HAP-1 (cell line): ENCODE measurements around the gene MCC.
"Not testable (repeated sequence)": the region's sequence is repeated elsewhere in the genome, so short reads cannot be mapped to it uniquely, and the experiment has no call there.

Source experiments
- DNase-seq, 2 experiments: peaks; one replicate each; pipeline ENCODE4 v3.0.0-alpha.2; 2016 to 2020; ENCODE audit warnings: low spot score in 2 of 2
- H3K27me3 ChIP-seq: fragments of 250-450 bp; sonication (Bioruptor Pico); 2 replicates; pipeline ENCODE4 v1.5.1; 2020; ENCODE audit warnings: low read depth, mild to moderate bottlenecking, moderate library complexity
- H3K36me3 ChIP-seq: fragments of 250-450 bp; sonication (Bioruptor Pico); replicated peaks from 2 replicates; pipeline ENCODE4 v1.5.1; 2020; ENCODE audit warnings: mild to moderate bottlenecking
- H3K4me1 ChIP-seq: fragments of 250-450 bp; sonication (Bioruptor Pico); 2 replicates; pipeline ENCODE4 v1.5.1; 2020; ENCODE audit warnings: mild to moderate bottlenecking
- H3K4me3 ChIP-seq: fragments of 250-450 bp; sonication (Bioruptor Pico); 2 replicates; pipeline ENCODE4 v1.5.1; 2020; ENCODE audit warnings: mild to moderate bottlenecking, moderate library complexity
- H3K9me3 ChIP-seq: fragments of 250-450 bp; sonication (Bioruptor Pico); 2 replicates; pipeline ENCODE4 v1.5.1; 2020; ENCODE audit warnings: mild to moderate bottlenecking, moderate library complexity
- in situ Hi-C: fragments of 300-500 bp; cut with MboI; formaldehyde crosslinking; loops from 3 replicates; pipeline ENCODE4 v1.14.3; 2020; ENCODE audit warnings: low sequenced_read_pairs, inconsistent platforms, mixed read lengths

Gene MCC

GRCh38 chr5:113474100-113474728 is 14.0 kb downstream of the MCC start:
- Histone ChIP-seq H3K4me1 (no peaks in the 10 kb centered on the region), H3K27me3 (no peaks in the 10 kb centered on the region), H3K4me3 (no peak overlapping the region), H3K36me3 (no peaks in the 10 kb centered on the region), H3K9me3 (no peaks in the 10 kb centered on the region; the same call in 1 of the 2 replicates)
- in situ Hi-C loops = no loop called here
- no peak for DNase-seq

- Histone ChIP-seq H3K27me3 (no peaks in the 10 kb centered on the region), H3K36me3 (no peaks in the 10 kb centered on the region), H3K9me3 (no peaks in the 10 kb centered on the region), H3K4me3 (no peak overlapping the region), H3K4me1 (no peaks in the 10 kb centered on the region)
- in situ Hi-C loops = no loop called here
- no peak for DNase-seq
Measured at GRCh38 chr5:113463032-113463431, 25.2 kb downstream of the MCC start.

- in situ Hi-C loops = not testable (repeated sequence)
Measured at GRCh38 chr5:113457106-113457505, 31.1 kb downstream of the MCC start.

GRCh38 chr5:113452941-113453340 is 35.3 kb downstream of the MCC start:
- no peaks in the 10 kb centered on the region for H3K4me1 ChIP-seq
- no peaks in the 10 kb centered on the region for H3K36me3 ChIP-seq
- H3K4me3 ChIP-seq = no peak overlapping the region
- no peaks in the 10 kb centered on the region for H3K27me3 ChIP-seq
- no peak for DNase-seq
- no peaks in the 10 kb centered on the region for H3K9me3 ChIP-seq
- in situ Hi-C loops = no loop called here

More at GRCh38 chr5:113457106-113457505, 31.1 kb downstream of the MCC start:
- H3K4me3 ChIP-seq, H3K9me3 ChIP-seq, H3K4me1 ChIP-seq, DNase-seq, H3K27me3 ChIP-seq, H3K36me3 ChIP-seq: not testable (repeated sequence)

- DNase-seq = no peak
- H3K36me3 ChIP-seq = no peaks in the 10 kb centered on the region
- H3K4me3 ChIP-seq = no peak overlapping the region
- H3K27me3 ChIP-seq = no peaks in the 10 kb centered on the region
- no peaks in the 10 kb centered on the region for H3K4me1 ChIP-seq
- in situ Hi-C loops = no loop called here
- no peaks in the 10 kb centered on the region for H3K9me3 ChIP-seq
Measured at GRCh38 chr5:113451797-113452196, 36.5 kb downstream of the MCC start.

GRCh38 chr5:113450929-113451328 is 37.3 kb downstream of the MCC start:
- Histone ChIP-seq H3K4me3 (no peak overlapping the region), H3K36me3 (no peaks in the 10 kb centered on the region), H3K4me1 (no peaks in the 10 kb centered on the region), H3K9me3 (no peaks in the 10 kb centered on the region), H3K27me3 (no peaks in the 10 kb centered on the region)
- in situ Hi-C loops = no loop called here
- DNase-seq = no peak

GRCh38 chr5:113450462-113450861 is 37.8 kb downstream of the MCC start:
- in situ Hi-C loops = no loop called here
- Histone ChIP-seq H3K36me3 (no peaks in the 10 kb centered on the region), H3K4me1 (no peaks in the 10 kb centered on the region), H3K27me3 (no peaks in the 10 kb centered on the region), H3K4me3 (no peak overlapping the region), H3K9me3 (no peaks in the 10 kb centered on the region)
- no peak for DNase-seq

GRCh38 chr5:113448252-113448651 is 40.0 kb downstream of the MCC start:
- in situ Hi-C loops = no loop called here
- no peak for DNase-seq
- Histone ChIP-seq H3K36me3 (no peaks in the 10 kb centered on the region), H3K4me1 (no peaks in the 10 kb centered on the region), H3K4me3 (no peak overlapping the region), H3K9me3 (no peaks in the 10 kb centered on the region), H3K27me3 (no peaks in the 10 kb centered on the region)

- no peak overlapping the region for H3K4me3 ChIP-seq
- H3K9me3 ChIP-seq = no peaks in the 10 kb centered on the region
- in situ Hi-C loops = no loop called here
- H3K27me3 ChIP-seq = no peaks in the 10 kb centered on the region
- DNase-seq = peak in 1 of 2 experiments; percentile 42
- no peaks in the 10 kb centered on the region for H3K4me1 ChIP-seq
- no peaks in the 10 kb centered on the region for H3K36me3 ChIP-seq
Measured at GRCh38 chr5:113447498-113448050, 40.7 kb downstream of the MCC start.

GRCh38 chr5:113446358-113446927 is 41.8 kb downstream of the MCC start:
- no peak for DNase-seq
- Histone ChIP-seq H3K4me1 (no peaks in the 10 kb centered on the region), H3K9me3 (no peaks in the 10 kb centered on the region), H3K4me3 (no peak overlapping the region), H3K27me3 (no peaks in the 10 kb centered on the region), H3K36me3 (no peaks in the 10 kb centered on the region)
- in situ Hi-C loops = no loop called here

- Histone ChIP-seq H3K36me3 (no peaks in the 10 kb centered on the region), H3K4me1 (no peaks in the 10 kb centered on the region), H3K4me3 (no peak overlapping the region), H3K27me3 (no peaks in the 10 kb centered on the region), H3K9me3 (no peaks in the 10 kb centered on the region)
- no peak for DNase-seq
- in situ Hi-C loops = no loop called here
Measured at GRCh38 chr5:113437111-113437510, 51.1 kb downstream of the MCC start.

- in situ Hi-C loops = no loop called here
- Histone ChIP-seq H3K27me3 (no peaks in the 10 kb centered on the region), H3K9me3 (no peaks in the 10 kb centered on the region), H3K4me1 (no peaks in the 10 kb centered on the region), H3K36me3 (no peaks in the 10 kb centered on the region), H3K4me3 (no peak overlapping the region)
- no peak for DNase-seq
Measured at GRCh38 chr5:113435575-113435974, 52.7 kb downstream of the MCC start.

GRCh38 chr5:113434889-113435288 is 53.4 kb downstream of the MCC start, which contains the start of gene TSSK1B:
Gene TSSK1B (minus strand): TSS chr5:113434989. CDS start chr5:113434839, 150 bp downstream.
- Histone ChIP-seq H3K9me3 (no peaks in the 10 kb centered on the region), H3K36me3 (no peaks in the 10 kb centered on the region), H3K4me3 (no peak within 1 kb of the TSS), H3K4me1 (no peaks in the 10 kb centered on the region), H3K27me3 (no peaks in the 10 kb centered on the region)
- DNase-seq = no peak
- in situ Hi-C loops = no loop called here

- Histone ChIP-seq H3K4me3 (no peak overlapping the region), H3K4me1 (no peaks in the 10 kb centered on the region), H3K36me3 (no peaks in the 10 kb centered on the region), H3K27me3 (no peaks in the 10 kb centered on the region), H3K9me3 (no peaks in the 10 kb centered on the region)
- in situ Hi-C loops = no loop called here
- DNase-seq = no peak
Measured at GRCh38 chr5:113433862-113434612, 54.2 kb downstream of the MCC start.
